Panc1 (cell line): ENCODE data around the gene DUSP16. TPM values are rescaled to one million over a fixed set of nuclear protein-coding genes. Genes with fewer than 3 reads are reported as not detected.

Source experiments
- ATAC-seq: fragments of 200-7000 bp; cut with Tn5 transposase; 2 replicates; pipeline ENCODE4 v1.9.1; 2020; ENCODE audit warnings: mild to moderate bottlenecking, moderate library complexity
- BruUV-seq: library from RNA; stranded (reverse); fragments of 400-500 nt; replicated peaks from 2 replicates; lab custom pipeline; 2021; lab: Mats Ljungman, UMichigan
- CTCF ChIA-PET: fragments of 300-600 bp; sonication (Branson Sonifier 250); formaldehyde crosslinking; loops from one replicate; lab custom pipeline; 2022; ENCODE audit warnings: antibody characterized with exemption; lab: Charles Lee
- POLR2A ChIA-PET: fragments of 300-600 bp; sonication (Branson Sonifier 250); formaldehyde crosslinking; loops from one replicate; lab custom pipeline; 2022; ENCODE audit warnings: antibody characterized with exemption; lab: Charles Lee
- DNase-seq: peaks from one replicate; pipeline ENCODE4 v3.0.0-alpha.2; 2010; ENCODE audit warnings: low read depth, low spot score
- H3K27ac ChIP-seq: 2 replicates; pipeline ENCODE4 v1.5.1; 2011; ENCODE audit warnings: mild to moderate bottlenecking, low read length, inconsistent platforms
- H3K27me3 ChIP-seq: fragments of 200-500 bp; sonication (Bioruptor generic); 2 replicates; pipeline ENCODE4 v1.6.0; 2014; ENCODE audit warnings: low read length, inconsistent platforms; ENCODE audit not compliant: control insufficient read depth, insufficient read depth
- H3K36me3 ChIP-seq: fragments of 200-500 bp; sonication (Bioruptor generic); 2 replicates; pipeline ENCODE4 v1.5.1; 2014; ENCODE audit warnings: inconsistent platforms, mild to moderate bottlenecking, low read length, moderate library complexity; ENCODE audit not compliant: control insufficient read depth, insufficient read depth
- H3K4me1 ChIP-seq: 2 replicates; pipeline ENCODE4 v1.5.1; 2011; ENCODE audit warnings: inconsistent platforms, mild to moderate bottlenecking, low read length, moderate library complexity; ENCODE audit not compliant: control insufficient read depth, insufficient read depth
- H3K4me3 ChIP-seq, 2 experiments: 2 replicates each; pipeline ENCODE4 v1.5.1; 2011 to 2012; ENCODE audit warnings: low read depth in 2 of 2, low read length in 2 of 2, mild to moderate bottlenecking in 2 of 2, inconsistent platforms in 1 of 2, moderate library complexity in 1 of 2
- H3K9me3 ChIP-seq: fragments of 200-500 bp; sonication (Bioruptor generic); 2 replicates; pipeline ENCODE4 v1.5.1; 2014; ENCODE audit warnings: low read depth, mild to moderate bottlenecking, inconsistent platforms, low read length, moderate library complexity; ENCODE audit not compliant: control insufficient read depth, insufficient read depth
- POLR2AphosphoS5 ChIP-seq: IDR thresholded peaks from 2 replicates; pipeline ENCODE4 v1.6.1; 2012; ENCODE audit warnings: mild to moderate bottlenecking, low read depth, low read length, moderate library complexity
- SIN3A ChIP-seq: IDR thresholded peaks from 2 replicates; pipeline ENCODE4 v1.6.1; 2012; ENCODE audit warnings: low read depth, mild to moderate bottlenecking, low read length, moderate library complexity, borderline replicate concordance; ENCODE audit not compliant: insufficient read depth
- TCF7L2 ChIP-seq: IDR thresholded peaks from 2 replicates; pipeline ENCODE4 v1.6.1; 2011; ENCODE audit warnings: mild to moderate bottlenecking, low read depth, low read length, inconsistent platforms
- in situ Hi-C: cut with HindIII; loops from 2 replicates; pipeline ENCODE4 v1.10.0; 2016; ENCODE audit warnings: low sequenced_read_pairs, low pct_unique_long_range_greater_than_20kb
- intact Hi-C: fragments of 100-400 bp; cut with micrococcal nuclease; formaldehyde crosslinking; loops from one replicate; pipeline ENCODE4 v1.10.0; 2022; ENCODE audit not compliant: unreplicated experiment
- total RNA-seq: library from RNA; stranded (reverse); gene quantifications from one replicate; pipeline ENCODE4 v1.2.1, GENCODE V29; 2021; ENCODE audit not compliant: unreplicated experiment
- TF ChIP-seq, protein P1 (sequence below): fragments of 450-650 bp; IDR thresholded peaks from 2 replicates; pipeline ENCODE4 v1.5.1; 2017; ENCODE audit warnings: mild to moderate bottlenecking
- TF ChIP-seq, protein P2 (sequence below), 2 experiments: IDR thresholded peaks; 2 replicates each; pipeline ENCODE4 v1.6.1; 2011 to 2012; ENCODE audit warnings: low read depth in 2 of 2, control low read depth in 1 of 2, low read length in 1 of 2, mild to moderate bottlenecking in 1 of 2, moderate library complexity in 1 of 2; ENCODE audit not compliant: insufficient read depth in 1 of 2

The DUSP16 gene
- total RNA-seq, 1 experiment from 2014 or later, result 12.9 TPM

DNA sequence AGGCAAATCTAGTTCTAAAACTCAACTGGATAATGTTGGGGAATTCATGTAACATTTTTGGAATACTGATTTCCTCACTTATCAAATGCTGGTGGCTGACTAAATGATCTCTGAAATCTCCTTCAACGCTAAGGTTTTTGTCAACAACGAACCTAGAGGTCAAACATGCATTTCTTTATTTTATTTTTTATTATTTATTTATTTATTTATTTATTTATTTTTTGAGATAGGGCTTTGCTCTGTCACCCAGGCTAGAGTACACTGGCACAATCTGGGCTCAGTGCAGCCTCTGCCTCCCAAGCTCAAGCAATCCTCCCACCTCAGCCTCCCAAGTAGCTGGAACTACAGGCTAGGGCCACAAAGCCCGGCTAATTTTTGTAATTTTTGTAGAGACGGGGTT lies 64.5 kb downstream of the DUSP16 start:
- H3K27ac ChIP-seq, result no peak overlapping the region
- H3K4me3 ChIP-seq, result no peak overlapping the region
- TF ChIP-seq POLR2AphosphoS5, result no peak
- TF ChIP-seq, protein P1, sequence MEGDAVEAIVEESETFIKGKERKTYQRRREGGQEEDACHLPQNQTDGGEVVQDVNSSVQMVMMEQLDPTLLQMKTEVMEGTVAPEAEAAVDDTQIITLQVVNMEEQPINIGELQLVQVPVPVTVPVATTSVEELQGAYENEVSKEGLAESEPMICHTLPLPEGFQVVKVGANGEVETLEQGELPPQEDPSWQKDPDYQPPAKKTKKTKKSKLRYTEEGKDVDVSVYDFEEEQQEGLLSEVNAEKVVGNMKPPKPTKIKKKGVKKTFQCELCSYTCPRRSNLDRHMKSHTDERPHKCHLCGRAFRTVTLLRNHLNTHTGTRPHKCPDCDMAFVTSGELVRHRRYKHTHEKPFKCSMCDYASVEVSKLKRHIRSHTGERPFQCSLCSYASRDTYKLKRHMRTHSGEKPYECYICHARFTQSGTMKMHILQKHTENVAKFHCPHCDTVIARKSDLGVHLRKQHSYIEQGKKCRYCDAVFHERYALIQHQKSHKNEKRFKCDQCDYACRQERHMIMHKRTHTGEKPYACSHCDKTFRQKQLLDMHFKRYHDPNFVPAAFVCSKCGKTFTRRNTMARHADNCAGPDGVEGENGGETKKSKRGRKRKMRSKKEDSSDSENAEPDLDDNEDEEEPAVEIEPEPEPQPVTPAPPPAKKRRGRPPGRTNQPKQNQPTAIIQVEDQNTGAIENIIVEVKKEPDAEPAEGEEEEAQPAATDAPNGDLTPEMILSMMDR, result no peak
- TF ChIP-seq, protein P2, sequence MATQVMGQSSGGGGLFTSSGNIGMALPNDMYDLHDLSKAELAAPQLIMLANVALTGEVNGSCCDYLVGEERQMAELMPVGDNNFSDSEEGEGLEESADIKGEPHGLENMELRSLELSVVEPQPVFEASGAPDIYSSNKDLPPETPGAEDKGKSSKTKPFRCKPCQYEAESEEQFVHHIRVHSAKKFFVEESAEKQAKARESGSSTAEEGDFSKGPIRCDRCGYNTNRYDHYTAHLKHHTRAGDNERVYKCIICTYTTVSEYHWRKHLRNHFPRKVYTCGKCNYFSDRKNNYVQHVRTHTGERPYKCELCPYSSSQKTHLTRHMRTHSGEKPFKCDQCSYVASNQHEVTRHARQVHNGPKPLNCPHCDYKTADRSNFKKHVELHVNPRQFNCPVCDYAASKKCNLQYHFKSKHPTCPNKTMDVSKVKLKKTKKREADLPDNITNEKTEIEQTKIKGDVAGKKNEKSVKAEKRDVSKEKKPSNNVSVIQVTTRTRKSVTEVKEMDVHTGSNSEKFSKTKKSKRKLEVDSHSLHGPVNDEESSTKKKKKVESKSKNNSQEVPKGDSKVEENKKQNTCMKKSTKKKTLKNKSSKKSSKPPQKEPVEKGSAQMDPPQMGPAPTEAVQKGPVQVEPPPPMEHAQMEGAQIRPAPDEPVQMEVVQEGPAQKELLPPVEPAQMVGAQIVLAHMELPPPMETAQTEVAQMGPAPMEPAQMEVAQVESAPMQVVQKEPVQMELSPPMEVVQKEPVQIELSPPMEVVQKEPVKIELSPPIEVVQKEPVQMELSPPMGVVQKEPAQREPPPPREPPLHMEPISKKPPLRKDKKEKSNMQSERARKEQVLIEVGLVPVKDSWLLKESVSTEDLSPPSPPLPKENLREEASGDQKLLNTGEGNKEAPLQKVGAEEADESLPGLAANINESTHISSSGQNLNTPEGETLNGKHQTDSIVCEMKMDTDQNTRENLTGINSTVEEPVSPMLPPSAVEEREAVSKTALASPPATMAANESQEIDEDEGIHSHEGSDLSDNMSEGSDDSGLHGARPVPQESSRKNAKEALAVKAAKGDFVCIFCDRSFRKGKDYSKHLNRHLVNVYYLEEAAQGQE (IDR thresholded peaks at IDR 0.05; ENCODE audit: insufficient read depth in 1 of 2, low read depth in 2 of 2, low read length in 1 of 2), result no peak
- TF ChIP-seq TCF7L2, result no peak
- TF ChIP-seq SIN3A, result no peak
- ChIA-PET POLR2A (no interaction called here), CTCF (no interaction called here)
- H3K36me3 ChIP-seq, result no peaks in the 10 kb centered on the region
- intact Hi-C loops (no loop called here), in situ Hi-C loops (no loop called here)
- no TSS peak for BruUV-seq
- no peak for ATAC-seq
- no peak for DNase-seq
- H3K4me1 ChIP-seq, result no peaks in the 10 kb centered on the region
- no peaks in the 10 kb centered on the region for H3K27me3 ChIP-seq
- no peaks in the 10 kb centered on the region for H3K9me3 ChIP-seq

DNA sequence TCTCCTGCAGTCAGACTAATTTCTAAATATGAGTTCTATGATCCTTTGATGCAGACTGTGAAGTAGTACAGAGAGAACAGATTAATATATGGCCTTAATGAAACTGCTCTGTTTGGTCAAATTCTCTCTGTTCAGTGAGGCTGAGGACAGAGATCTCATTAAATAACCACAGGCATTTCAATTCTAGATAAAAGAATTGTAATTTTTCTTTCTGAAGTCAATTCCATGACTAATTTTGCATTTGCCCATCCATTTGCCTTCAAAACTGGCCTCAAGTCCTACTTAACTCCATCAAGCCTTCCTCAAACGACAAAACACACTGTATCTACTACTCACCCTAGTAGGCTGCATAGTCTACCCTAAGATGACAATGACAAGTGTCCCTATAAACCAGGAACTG lies 67.1 kb downstream of the DUSP16 start:
- Histone ChIP-seq H3K4me1 (no peaks in the 10 kb centered on the region), H3K36me3 (no peaks in the 10 kb centered on the region), H3K9me3 (no peaks in the 10 kb centered on the region), H3K4me3 (no peak overlapping the region), H3K27ac (no peak overlapping the region), H3K27me3 (no peaks in the 10 kb centered on the region)
- ChIA-PET POLR2A (interaction anchor here (0.5 kb wide), 1 partner anchor 37 kb away, joined by 7 read pairs; no protein-coding TSS in a partner anchor), CTCF (no interaction called here)
- no TSS peak for BruUV-seq
- in situ Hi-C loops, result no loop called here
- intact Hi-C loops, result no loop called here
- no peak for DNase-seq
- ATAC-seq, result no peak
- TF ChIP-seq TCF7L2 (no peak), POLR2AphosphoS5 (no peak), SIN3A (no peak)
- TF ChIP-seq, protein P1, result no peak
- TF ChIP-seq, protein P2 (IDR thresholded peaks at IDR 0.05; ENCODE audit: insufficient read depth in 1 of 2, low read depth in 2 of 2, low read length in 1 of 2), result no peak
